OCI-LY7 (cell line): ENCODE results near the gene DCAKD. TPM values are rescaled to one million over a fixed set of nuclear protein-coding genes. Genes with fewer than 3 reads are reported as not detected.

Experiments used
- BruUV-seq: library from RNA; stranded (reverse); fragments of 400-500 nt; replicated peaks from 2 replicates; lab custom pipeline; 2021; lab: Mats Ljungman, UMichigan
- CTCF ChIA-PET: fragments of 300-600 bp; sonication (Branson Sonifier 250); formaldehyde crosslinking; loops from one replicate; lab custom pipeline; 2022; ENCODE audit warnings: antibody characterized with exemption; ENCODE audit not compliant: unreplicated experiment; lab: Charles Lee
- POLR2A ChIA-PET: fragments of 300-600 bp; sonication (Branson Sonifier 250); formaldehyde crosslinking; loops from one replicate; lab custom pipeline; 2022; ENCODE audit warnings: antibody characterized with exemption; lab: Charles Lee
- DNase-seq: peaks from one replicate; pipeline ENCODE4 v3.0.0-alpha.2; 2015; ENCODE audit warnings: low spot score
- H2AFZ ChIP-seq: fragments of 200-600 bp; sonication (generic), shearing (Covaris generic); 2 replicates; pipeline ENCODE4 v1.6.1; 2014; ENCODE audit warnings: mild to moderate bottlenecking, antibody characterized with exemption, low read length, moderate library complexity
- H3K27ac ChIP-seq: fragments of 200-600 bp; sonication (generic); 2 replicates; pipeline ENCODE4 v1.5.1; 2014; ENCODE audit warnings: mixed run types, low read depth, mild to moderate bottlenecking, moderate library complexity, low read length, inconsistent platforms; ENCODE audit not compliant: poor library complexity, severe bottlenecking
- H3K36me3 ChIP-seq: fragments of 200-600 bp; sonication (generic); 2 replicates; pipeline ENCODE4 v1.6.1; 2014; ENCODE audit warnings: mild to moderate bottlenecking, antibody characterized with exemption, low read length, moderate library complexity, mixed read lengths; ENCODE audit not compliant: insufficient read depth
- H3K4me1 ChIP-seq: fragments of 200-600 bp; sonication (generic); 2 replicates; pipeline ENCODE4 v1.5.1; 2014; ENCODE audit warnings: mild to moderate bottlenecking, low read length; ENCODE audit not compliant: insufficient read depth, poor library complexity, severe bottlenecking
- H3K4me2 ChIP-seq: fragments of 200-600 bp; sonication (generic); 2 replicates; pipeline ENCODE4 v1.6.1; 2014; ENCODE audit warnings: mild to moderate bottlenecking, low read length
- H3K4me3 ChIP-seq: fragments of 200-600 bp; sonication (generic); 2 replicates; pipeline ENCODE4 v1.5.1; 2014; ENCODE audit warnings: mild to moderate bottlenecking, low read depth, low read length; ENCODE audit not compliant: poor library complexity, severe bottlenecking
- H3K79me2 ChIP-seq: fragments of 200-600 bp; sonication (generic); 2 replicates; pipeline ENCODE4 v1.6.1; 2016; ENCODE audit warnings: low read depth, mild to moderate bottlenecking, low read length, moderate library complexity, mixed read lengths; ENCODE audit not compliant: insufficient read depth
- H3K9me2 ChIP-seq: fragments of 200-600 bp; sonication (generic); 2 replicates; pipeline ENCODE4 v1.6.1; 2016; ENCODE audit warnings: mild to moderate bottlenecking, low read length, mixed read lengths; ENCODE audit not compliant: insufficient read depth
- H3K9me3 ChIP-seq: fragments of 200-600 bp; sonication (generic); 2 replicates; pipeline ENCODE4 v1.6.1; 2014; ENCODE audit warnings: mild to moderate bottlenecking, mixed run types, low read length, mixed read lengths
- H4K20me1 ChIP-seq: fragments of 200-600 bp; sonication (generic); 2 replicates; pipeline ENCODE4 v1.6.1; 2014; ENCODE audit warnings: mild to moderate bottlenecking, antibody characterized with exemption, low read length, moderate library complexity, mixed read lengths; ENCODE audit not compliant: insufficient read depth
- EZH2phosphoT487 ChIP-seq: fragments of 200-600 bp; sonication (generic); IDR thresholded peaks from 2 replicates; pipeline ENCODE4 v1.6.1; 2018; ENCODE audit warnings: low read depth, borderline replicate concordance, mild to moderate bottlenecking, mixed run types, antibody characterized with exemption, low read length, moderate library complexity, mixed read lengths
- intact Hi-C: fragments of 100-400 bp; cut with micrococcal nuclease; formaldehyde crosslinking; loops from one replicate; pipeline ENCODE4 v1.10.0; 2022; ENCODE audit not compliant: unreplicated experiment
- total RNA-seq, 2 experiments: library from RNA; depleted of rRNA in 1 of 2; stranded (reverse); fragments of >200 nt in 1 of 2; shearing (Covaris generic) in 1 of 2; gene quantifications; 2 replicates each; pipeline ENCODE4 v1.2.3, GENCODE V29; 2014 to 2022
- TF ChIP-seq, protein P1 (sequence below): fragments of 200-600 bp; sonication (generic); conservative IDR thresholded peaks from 2 replicates; pipeline ENCODE4 v1.5.1; 2014; ENCODE audit warnings: mild to moderate bottlenecking, antibody characterized with exemption, low read length, moderate library complexity, mixed read lengths

DCAKD gene
- total RNA-seq, 2 experiments from 2014 or later, result 40.8 to 45.6 TPM

DNA sequence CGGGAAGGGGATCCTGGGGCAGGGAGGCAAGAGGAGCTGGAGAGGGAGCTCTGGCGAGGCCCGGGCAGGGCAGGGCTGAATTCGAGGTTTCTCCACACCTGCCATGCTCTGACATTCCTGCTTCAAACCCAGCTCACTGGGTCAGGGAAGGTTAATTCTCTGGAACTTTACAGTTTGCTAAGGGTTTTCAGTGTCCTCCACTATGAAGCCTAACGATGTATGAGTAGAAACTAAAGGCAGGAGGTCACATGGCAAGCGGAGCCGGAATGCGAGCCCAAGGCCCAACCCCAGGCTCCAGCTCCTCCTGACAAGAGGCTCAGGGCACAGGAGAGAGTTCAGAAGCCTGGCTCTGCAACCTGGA lies 29.2 kb downstream of the DCAKD start:
- H2AFZ ChIP-seq, result no peak overlapping the region
- ChIA-PET POLR2A (interaction anchor here (0.6 kb wide), 1 partner anchor 127 kb away, joined by 5 read pairs; no protein-coding TSS in a partner anchor), CTCF (interaction anchor here (1.1 kb wide), 1 partner anchor 102 kb away, joined by 3 read pairs; no protein-coding TSS in a partner anchor)
- H3K27ac ChIP-seq, result no peak overlapping the region
- peaks cover 16% of the 10 kb centered on the region; the same call in 1 of the 2 replicates for H3K36me3 ChIP-seq
- H3K79me2 ChIP-seq, result no peaks in the 10 kb centered on the region
- H3K9me2 ChIP-seq, result no peaks in the 10 kb centered on the region
- no peaks in the 10 kb centered on the region for H4K20me1 ChIP-seq
- DNase-seq, result no peak
- no TSS peak for BruUV-seq
- TF ChIP-seq, protein P1, sequence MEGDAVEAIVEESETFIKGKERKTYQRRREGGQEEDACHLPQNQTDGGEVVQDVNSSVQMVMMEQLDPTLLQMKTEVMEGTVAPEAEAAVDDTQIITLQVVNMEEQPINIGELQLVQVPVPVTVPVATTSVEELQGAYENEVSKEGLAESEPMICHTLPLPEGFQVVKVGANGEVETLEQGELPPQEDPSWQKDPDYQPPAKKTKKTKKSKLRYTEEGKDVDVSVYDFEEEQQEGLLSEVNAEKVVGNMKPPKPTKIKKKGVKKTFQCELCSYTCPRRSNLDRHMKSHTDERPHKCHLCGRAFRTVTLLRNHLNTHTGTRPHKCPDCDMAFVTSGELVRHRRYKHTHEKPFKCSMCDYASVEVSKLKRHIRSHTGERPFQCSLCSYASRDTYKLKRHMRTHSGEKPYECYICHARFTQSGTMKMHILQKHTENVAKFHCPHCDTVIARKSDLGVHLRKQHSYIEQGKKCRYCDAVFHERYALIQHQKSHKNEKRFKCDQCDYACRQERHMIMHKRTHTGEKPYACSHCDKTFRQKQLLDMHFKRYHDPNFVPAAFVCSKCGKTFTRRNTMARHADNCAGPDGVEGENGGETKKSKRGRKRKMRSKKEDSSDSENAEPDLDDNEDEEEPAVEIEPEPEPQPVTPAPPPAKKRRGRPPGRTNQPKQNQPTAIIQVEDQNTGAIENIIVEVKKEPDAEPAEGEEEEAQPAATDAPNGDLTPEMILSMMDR, result peak; percentile 60; the same call in 1 of the 2 replicates
- no peak for TF ChIP-seq EZH2phosphoT487
- H3K4me3 ChIP-seq, result no peak overlapping the region
- no peaks in the 10 kb centered on the region for H3K9me3 ChIP-seq
- intact Hi-C loops, result loop anchor here (1.0 to 2.0 kb wide), 2 partner anchors 102 to 111 kb away; partner anchors contain the start of gene PLCD3
- no peak overlapping the region for H3K4me2 ChIP-seq
- H3K4me1 ChIP-seq, result peaks cover 14% of the 10 kb centered on the region

DNA sequence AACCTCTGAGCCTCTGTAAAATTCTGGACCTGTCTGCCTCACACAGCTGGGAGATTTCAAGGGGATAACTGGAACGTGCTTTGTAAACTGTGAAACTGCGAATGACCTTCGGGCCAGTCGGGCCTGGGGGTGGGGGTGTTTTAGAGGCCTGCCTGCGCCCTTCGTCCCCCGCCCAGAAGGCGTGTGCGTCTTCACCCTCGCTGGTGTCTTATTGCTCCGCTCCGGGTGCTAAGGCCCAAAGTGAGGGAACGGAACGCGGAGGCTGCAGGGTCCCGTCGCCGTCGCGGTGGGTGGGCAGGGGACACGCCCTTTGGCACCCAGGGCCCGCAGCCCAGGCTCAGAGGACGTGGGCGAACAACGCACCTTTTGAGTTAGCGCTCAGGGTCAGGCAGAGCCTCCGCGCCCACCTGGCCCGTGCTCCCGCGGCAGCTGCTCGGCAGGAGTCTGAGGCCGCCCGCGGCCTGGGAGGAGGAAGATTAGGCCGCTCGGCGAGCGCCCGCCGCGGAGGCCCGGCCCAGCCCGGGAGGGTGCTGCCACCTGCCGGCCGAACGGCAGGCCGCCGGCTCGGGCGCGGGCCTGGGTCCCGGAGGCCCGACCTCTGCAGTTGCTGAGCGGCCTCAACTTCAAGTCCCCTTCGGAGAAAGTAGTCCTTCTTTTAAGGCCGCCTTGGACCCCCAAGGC lies 29.7 kb downstream of the DCAKD start:
- Histone ChIP-seq H3K9me2 (no peaks in the 10 kb centered on the region), H3K79me2 (no peaks in the 10 kb centered on the region), H3K27ac (no peak overlapping the region), H3K36me3 (peaks cover 13% of the 10 kb centered on the region; the same call in 1 of the 2 replicates), H4K20me1 (no peaks in the 10 kb centered on the region), H3K4me2 (no peak overlapping the region; the same call in 1 of the 2 replicates), H2AFZ (no peak overlapping the region), H3K4me1 (peaks cover 14% of the 10 kb centered on the region), H3K4me3 (no peak overlapping the region), H3K9me3 (no peaks in the 10 kb centered on the region)
- DNase-seq, result peak; percentile 76
- POLR2A ChIA-PET, result interaction anchor here (0.6 kb wide), 1 partner anchor 127 kb away, joined by 5 read pairs; no protein-coding TSS in a partner anchor
- no peak for TF ChIP-seq EZH2phosphoT487
- TF ChIP-seq, protein P1, result peak; percentile 87
- no TSS peak for BruUV-seq
- intact Hi-C loops, result loop anchor here (1.0 to 2.0 kb wide), 2 partner anchors 101 to 111 kb away; partner anchors contain the start of gene PLCD3
- CTCF ChIA-PET, result no interaction called here
